Activated CD8-positive, alpha-beta memory T cell treated with anti-CD3 and anti-CD28 coated beads, Interleukin-2, amount 50 U/mL, for 1 hour (primary cell): ENCODE data around the gene PTPRT.
"Not testable (repeated sequence)": the region's sequence is repeated elsewhere in the genome, so short reads cannot be mapped to it uniquely, and the experiment has no call there.

Source experiments
- DNase-seq: peaks from one replicate; pipeline ENCODE4 v3.0.0-alpha.2; 2020; ENCODE audit errors: extremely low read depth

The PTPRT gene

GRCh38 chr20:43187476-43188233, 2.1 kb downstream of the PTPRT start:
- no peak for DNase-seq

- DNase-seq, result no peak
These were observed 3.4 kb downstream of the PTPRT start for GRCh38 chr20:43186312-43186711.

GRCh38 chr20:43185901-43186300, 3.8 kb downstream of the PTPRT start:
- no peak for DNase-seq

GRCh38 chr20:43183536-43184070, 6.1 kb downstream of the PTPRT start:
- DNase-seq, result no peak

- no peak for DNase-seq
These were observed 11.6 kb downstream of the PTPRT start for GRCh38 chr20:43178080-43178479.

- DNase-seq, result no peak
These were observed 13.0 kb downstream of the PTPRT start for GRCh38 chr20:43176726-43177125.

GRCh38 chr20:43171930-43172329, 17.8 kb downstream of the PTPRT start:
- no peak for DNase-seq

- DNase-seq, result no peak
These were observed 18.9 kb downstream of the PTPRT start for GRCh38 chr20:43170771-43171170.

- no peak for DNase-seq
These were observed 22.1 kb downstream of the PTPRT start for GRCh38 chr20:43167615-43168014.

- no peak for DNase-seq
These were observed 22.7 kb downstream of the PTPRT start for GRCh38 chr20:43167021-43167420.

- no peak for DNase-seq
These were observed 24.1 kb downstream of the PTPRT start for GRCh38 chr20:43165611-43166010.

- not testable (repeated sequence) for DNase-seq
These were observed 25.0 kb downstream of the PTPRT start for GRCh38 chr20:43164736-43165135.

GRCh38 chr20:43161716-43162115, 28.0 kb downstream of the PTPRT start:
- DNase-seq, result no peak

- DNase-seq, result no peak
These were observed 28.8 kb downstream of the PTPRT start for GRCh38 chr20:43160941-43161340.

GRCh38 chr20:43159994-43160393, 29.7 kb downstream of the PTPRT start:
- DNase-seq, result no peak

- no peak for DNase-seq
These were observed 34.2 kb downstream of the PTPRT start for GRCh38 chr20:43155366-43156100.

GRCh38 chr20:43151901-43152300, 37.8 kb downstream of the PTPRT start:
- DNase-seq, result no peak

- DNase-seq, result no peak
These were observed 38.5 kb downstream of the PTPRT start for GRCh38 chr20:43151256-43151655.

GRCh38 chr20:43140726-43141125, 49.0 kb downstream of the PTPRT start:
- DNase-seq, result no peak

- no peak for DNase-seq
These were observed 51.5 kb downstream of the PTPRT start for GRCh38 chr20:43138061-43138770.

GRCh38 chr20:43137160-43137559, 52.5 kb downstream of the PTPRT start:
- no peak for DNase-seq

GRCh38 chr20:43124241-43124640, 65.5 kb downstream of the PTPRT start:
- no peak for DNase-seq
